H9 (cell line): ENCODE data around the gene MAP3K21. TPM values are rescaled to one million over a fixed set of nuclear protein-coding genes. Genes with fewer than 3 reads are reported as not detected.

Source experiments
- DNase-seq: peaks from one replicate; pipeline ENCODE4 v3.0.0-alpha.2; 2017
- H2AFZ ChIP-seq: one replicate; pipeline ENCODE4 v1.6.1; 2013; ENCODE audit warnings: mild to moderate bottlenecking, low read length, control low read depth, moderate library complexity
- H2AK5ac ChIP-seq: 2 replicates; pipeline ENCODE4 v1.6.1; 2013; ENCODE audit warnings: low read length, control low read depth, mixed read lengths; ENCODE audit not compliant: insufficient read length
- H2BK120ac ChIP-seq: one replicate; pipeline ENCODE4 v1.6.1; 2013; ENCODE audit warnings: low read depth, mild to moderate bottlenecking, low read length, control low read depth, inconsistent platforms; ENCODE audit not compliant: poor library complexity, severe bottlenecking
- H2BK12ac ChIP-seq: 2 replicates; pipeline ENCODE4 v1.6.1; 2013; ENCODE audit warnings: low read length, control low read depth, mixed read lengths, low read depth; ENCODE audit not compliant: insufficient read length
- H2BK15ac ChIP-seq: 2 replicates; pipeline ENCODE4 v1.6.1; 2013; ENCODE audit warnings: low read depth, low read length, control low read depth
- H2BK20ac ChIP-seq: one replicate; pipeline ENCODE4 v1.6.1; 2013; ENCODE audit warnings: low read depth, mild to moderate bottlenecking, low read length, control low read depth, inconsistent platforms; ENCODE audit not compliant: poor library complexity, severe bottlenecking
- H2BK5ac ChIP-seq: 2 replicates; pipeline ENCODE4 v1.6.1; 2013; ENCODE audit warnings: low read length, control low read depth, mixed read lengths; ENCODE audit not compliant: insufficient read length
- H3K14ac ChIP-seq: 2 replicates; pipeline ENCODE4 v1.6.1; 2013; ENCODE audit warnings: low read length, control low read depth; ENCODE audit not compliant: insufficient read depth
- H3K18ac ChIP-seq: 2 replicates; pipeline ENCODE4 v1.6.1; 2013; ENCODE audit warnings: low read depth, mild to moderate bottlenecking, mixed read lengths, low read length, control low read depth; ENCODE audit not compliant: insufficient read length
- H3K23ac ChIP-seq: 2 replicates; pipeline ENCODE4 v1.6.1; 2013; ENCODE audit warnings: low read length, control low read depth, mixed read lengths, low read depth; ENCODE audit not compliant: insufficient read length
- H3K23me2 ChIP-seq: 2 replicates; pipeline ENCODE4 v1.6.1; 2013; ENCODE audit warnings: low read depth, mild to moderate bottlenecking, mixed read lengths, low read length, control low read depth; ENCODE audit not compliant: insufficient read length, poor library complexity, severe bottlenecking
- H3K27ac ChIP-seq: 2 replicates; pipeline ENCODE4 v1.5.1; 2013; ENCODE audit warnings: low read length, control low read depth, mixed read lengths, low read depth; ENCODE audit not compliant: insufficient read length
- H3K27me3 ChIP-seq: 2 replicates; pipeline ENCODE4 v1.6.1; 2013; ENCODE audit warnings: low read length, control low read depth, inconsistent platforms; ENCODE audit not compliant: insufficient read depth
- H3K4ac ChIP-seq: 2 replicates; pipeline ENCODE4 v1.6.1; 2013; ENCODE audit warnings: low read depth, mild to moderate bottlenecking, control low read depth, inconsistent platforms, low read length, moderate library complexity
- H3K4me1 ChIP-seq: 2 replicates; pipeline ENCODE4 v1.6.1; 2013; ENCODE audit warnings: low read length, control low read depth, inconsistent platforms; ENCODE audit not compliant: insufficient read depth
- H3K4me2 ChIP-seq: 2 replicates; pipeline ENCODE4 v1.6.1; 2013; ENCODE audit warnings: low read length, control low read depth, mixed read lengths; ENCODE audit not compliant: insufficient read length, insufficient read depth
- H3K56ac ChIP-seq: 2 replicates; pipeline ENCODE4 v1.6.1; 2013; ENCODE audit warnings: low read depth, mild to moderate bottlenecking, mixed read lengths, low read length, control low read depth; ENCODE audit not compliant: insufficient read length
- H3K79me1 ChIP-seq: 2 replicates; pipeline ENCODE4 v1.6.1; 2013; ENCODE audit warnings: low read depth, mild to moderate bottlenecking, moderate library complexity, low read length, control low read depth, inconsistent platforms; ENCODE audit not compliant: insufficient read depth, poor library complexity, severe bottlenecking
- H3K79me2 ChIP-seq: 2 replicates; pipeline ENCODE4 v1.6.1; 2013; ENCODE audit warnings: low read length, control low read depth, inconsistent platforms; ENCODE audit not compliant: insufficient read depth
- H3K9ac ChIP-seq: 2 replicates; pipeline ENCODE4 v1.6.1; 2013; ENCODE audit warnings: low read length, control low read depth, mixed read lengths; ENCODE audit not compliant: insufficient read length; ENCODE audit errors: extremely low read depth
- H3K9me3 ChIP-seq: one replicate; pipeline ENCODE4 v1.6.1; 2013; ENCODE audit warnings: low read depth, low read length, inconsistent platforms; ENCODE audit not compliant: control insufficient read depth
- H3T11ph ChIP-seq: one replicate; pipeline ENCODE4 v1.6.1; 2013; ENCODE audit warnings: mild to moderate bottlenecking, low read length, control low read depth, inconsistent platforms
- H4K20me1 ChIP-seq: one replicate; pipeline ENCODE4 v1.6.1; 2013; ENCODE audit not compliant: control insufficient read depth, insufficient read length, insufficient read depth
- H4K5ac ChIP-seq: 2 replicates; pipeline ENCODE4 v1.6.1; 2013; ENCODE audit warnings: low read depth, mild to moderate bottlenecking, mixed read lengths, low read length, control low read depth; ENCODE audit not compliant: insufficient read length
- H4K8ac ChIP-seq: replicated peaks from 2 replicates; pipeline ENCODE4 v1.6.1; 2013; ENCODE audit warnings: low read length, control low read depth, mixed read lengths, low read depth; ENCODE audit not compliant: insufficient read length
- H4K91ac ChIP-seq: 2 replicates; pipeline ENCODE4 v1.6.1; 2013; ENCODE audit warnings: low read depth, mild to moderate bottlenecking, moderate library complexity, mixed read lengths, low read length, control low read depth; ENCODE audit not compliant: insufficient read length
- H3K27ac Mint-ChIP-seq, 3 experiments: 2 replicates in 2 of 3; 3 replicates in 1 of 3; pipeline ENCODE4 v1.8.0; 2020 to 2021; ENCODE audit warnings: mixed read lengths in 3 of 3, mild to moderate bottlenecking in 1 of 3, moderate library complexity in 1 of 3
- H3K27me3 Mint-ChIP-seq: 2 replicates; pipeline ENCODE4 v1.8.0; 2021; ENCODE audit warnings: low read depth, mild to moderate bottlenecking, moderate library complexity, mixed read lengths
- H3K36me3 Mint-ChIP-seq, 3 experiments: 2 replicates in 2 of 3; 3 replicates in 1 of 3; pipeline ENCODE4 v1.8.0; 2020 to 2021; ENCODE audit warnings: low read depth in 3 of 3, mixed read lengths in 3 of 3; ENCODE audit not compliant: insufficient read depth in 1 of 3
- H3K4me1 Mint-ChIP-seq, 2 experiments: 2 replicates each; pipeline ENCODE4 v1.8.0; 2020; ENCODE audit warnings: mixed read lengths in 2 of 2
- H3K4me3 Mint-ChIP-seq, 2 experiments: 2 replicates in 1 of 2; 3 replicates in 1 of 2; pipeline ENCODE4 v1.8.0; 2020 to 2021; ENCODE audit warnings: mild to moderate bottlenecking in 2 of 2, mixed read lengths in 2 of 2, moderate library complexity in 1 of 2
- H3K9me3 Mint-ChIP-seq, 2 experiments: 2 replicates in 1 of 2; 3 replicates in 1 of 2; pipeline ENCODE4 v1.8.0; 2020; ENCODE audit warnings: mild to moderate bottlenecking in 2 of 2, mixed read lengths in 2 of 2, moderate library complexity in 1 of 2
- CTCF ChIP-seq: fragments of 200-600 bp; sonication (generic); conservative IDR thresholded peaks from 3 replicates; pipeline ENCODE4 v1.8.0; 2021; ENCODE audit warnings: antibody characterized with exemption, mild to moderate bottlenecking
- WGBS: extraction: QIAGEN DNeasy Blood & Tissue Kit; methylation state at CpG from one replicate; pipeline ENCODE4 v1.1.7; 2013; ENCODE audit warnings: missing lambda C conversion rate, low lambda C conversion rate, mixed read lengths; ENCODE audit not compliant: insufficient read length; ENCODE audit errors: extremely low coverage; 5-methylcytosine and 5-hydroxymethylcytosine counted together
- total RNA-seq: library from RNA; stranded (reverse); gene quantifications from 2 replicates; pipeline ENCODE4 v1.2.1, GENCODE V29; 2021

Gene MAP3K21
- total RNA-seq, 1 experiment from 2014 or later: 11.7 TPM

GRCh38 chr1:233393926-233394680 is 66.6 kb downstream of the MAP3K21 start:
- Histone ChIP-seq H3K27ac (no peak overlapping the region), H3K4me2 (no peak overlapping the region), H3K9ac (no peak overlapping the region), H3K4ac (no peak overlapping the region), H4K5ac (no peak overlapping the region), H3K14ac (no peak overlapping the region), H3K18ac (no peak overlapping the region), H4K91ac (no peak overlapping the region), H4K20me1 (no peaks in the 10 kb centered on the region), H3K79me1 (no peaks in the 10 kb centered on the region), H3K9me3 (no peaks in the 10 kb centered on the region), H4K8ac (no peak overlapping the region), H3K56ac (no peak overlapping the region), H3K23ac (no peak overlapping the region), H2BK12ac (no peak overlapping the region), H2BK15ac (no peak overlapping the region), H2BK20ac (no peak overlapping the region), H3K27me3 (no peaks in the 10 kb centered on the region), H3K79me2 (no peaks in the 10 kb centered on the region), H2AFZ (no peak overlapping the region), H2BK5ac (no peak overlapping the region), H3K23me2 (no peaks in the 10 kb centered on the region), H2BK120ac (no peak overlapping the region), H3K4me1 (no peaks in the 10 kb centered on the region; the same call in 1 of the 2 replicates), H3T11ph (no peak overlapping the region), H2AK5ac (no peak overlapping the region)
- H3K9me3 Mint-ChIP-seq: 0 out of 5 replicates have a peak, but pooled peaks cover 0 to 2% of the 10 kb centered on the region in 2 experiments
- no CpG with 5 or more reads among the region's 3 CpGs for WGBS
- no peak overlapping the region for H3K4me3 Mint-ChIP-seq
- no peaks in the 10 kb centered on the region; the same call in 1 of the 2 replicates for H3K27me3 Mint-ChIP-seq
- H3K36me3 Mint-ChIP-seq: no peaks in the 10 kb centered on the region
- no peak overlapping the region for H3K27ac Mint-ChIP-seq
- peaks cover 8% of the 10 kb centered on the region in 2 experiments for H3K4me1 Mint-ChIP-seq
- DNase-seq: no peak
- no peak for TF ChIP-seq CTCF
